HEK293 (cell line): ENCODE measurements around the gene DUSP3.

ENCODE experiments used
- KLF16 ChIP-seq: fragments of 450-650 bp; formaldehyde crosslinking; IDR thresholded peaks from 2 replicates; pipeline ENCODE4 v1.5.1; 2017; ENCODE audit warnings: missing biosample characterization, missing genetic modification characterization
- ZBTB7A ChIP-seq: fragments of 450-650 bp; formaldehyde crosslinking; IDR thresholded peaks from 2 replicates; pipeline ENCODE4 v1.5.1; 2016; ENCODE audit warnings: low read depth, missing biosample characterization, missing genetic modification characterization
- ZFP3 ChIP-seq: fragments of 450-650 bp; formaldehyde crosslinking; IDR thresholded peaks from 2 replicates; pipeline ENCODE4 v1.5.1; 2016; ENCODE audit warnings: low read depth, missing biosample characterization, missing genetic modification characterization
- ZNF37A ChIP-seq: fragments of 450-650 bp; IDR thresholded peaks from 2 replicates; pipeline ENCODE4 v1.5.1; 2018; ENCODE audit warnings: missing biosample characterization, missing genetic modification characterization
- TF ChIP-seq, protein P1 (sequence below): fragments of 450-650 bp; formaldehyde crosslinking; IDR thresholded peaks from 2 replicates; pipeline ENCODE4 v1.5.1; 2016; ENCODE audit warnings: missing biosample characterization, missing genetic modification characterization
- TF ChIP-seq, protein P2 (sequence below): fragments of 450-650 bp; formaldehyde crosslinking; IDR thresholded peaks from 2 replicates; pipeline ENCODE4 v1.5.1; 2016; ENCODE audit warnings: missing biosample characterization, missing genetic modification characterization

DNA sequence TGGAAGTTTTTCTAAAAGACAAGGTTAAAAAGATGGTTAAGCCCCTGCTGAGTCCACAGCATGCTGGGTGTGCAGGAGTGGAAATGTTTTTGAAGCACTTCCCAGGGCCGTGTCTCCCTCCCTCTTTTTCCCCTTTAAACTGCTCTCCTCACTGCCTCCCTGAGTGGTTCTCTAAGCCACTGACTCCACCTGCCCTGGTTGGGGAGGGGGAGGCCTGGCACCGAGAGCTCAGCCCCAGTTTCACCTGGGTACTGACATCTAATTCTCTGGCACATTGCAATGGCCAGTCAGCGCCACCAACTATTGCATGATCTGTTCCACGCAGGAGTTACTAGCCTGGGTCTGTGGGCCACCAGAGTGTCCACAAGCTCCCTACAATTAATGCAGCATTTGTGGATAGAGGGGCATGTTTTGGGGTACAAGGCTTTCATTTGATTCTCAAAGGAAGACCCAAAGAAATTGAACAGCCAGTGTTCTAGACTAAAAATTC is 31.5 kb upstream of the DUSP3 start:
- TF ChIP-seq, protein P1, sequence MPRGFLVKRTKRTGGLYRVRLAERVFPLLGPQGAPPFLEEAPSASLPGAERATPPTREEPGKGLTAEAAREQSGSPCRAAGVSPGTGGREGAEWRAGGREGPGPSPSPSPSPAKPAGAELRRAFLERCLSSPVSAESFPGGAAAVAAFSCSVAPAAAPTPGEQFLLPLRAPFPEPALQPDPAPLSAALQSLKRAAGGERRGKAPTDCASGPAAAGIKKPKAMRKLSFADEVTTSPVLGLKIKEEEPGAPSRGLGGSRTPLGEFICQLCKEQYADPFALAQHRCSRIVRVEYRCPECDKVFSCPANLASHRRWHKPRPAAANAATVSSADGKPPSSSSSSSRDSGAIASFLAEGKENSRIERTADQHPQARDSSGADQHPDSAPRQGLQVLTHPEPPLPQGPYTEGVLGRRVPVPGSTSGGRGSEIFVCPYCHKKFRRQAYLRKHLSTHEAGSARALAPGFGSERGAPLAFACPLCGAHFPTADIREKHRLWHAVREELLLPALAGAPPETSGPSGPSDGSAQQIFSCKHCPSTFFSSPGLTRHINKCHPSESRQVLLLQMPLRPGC (tag by site-specific recombination) = no peak
- TF ChIP-seq, protein P2, sequence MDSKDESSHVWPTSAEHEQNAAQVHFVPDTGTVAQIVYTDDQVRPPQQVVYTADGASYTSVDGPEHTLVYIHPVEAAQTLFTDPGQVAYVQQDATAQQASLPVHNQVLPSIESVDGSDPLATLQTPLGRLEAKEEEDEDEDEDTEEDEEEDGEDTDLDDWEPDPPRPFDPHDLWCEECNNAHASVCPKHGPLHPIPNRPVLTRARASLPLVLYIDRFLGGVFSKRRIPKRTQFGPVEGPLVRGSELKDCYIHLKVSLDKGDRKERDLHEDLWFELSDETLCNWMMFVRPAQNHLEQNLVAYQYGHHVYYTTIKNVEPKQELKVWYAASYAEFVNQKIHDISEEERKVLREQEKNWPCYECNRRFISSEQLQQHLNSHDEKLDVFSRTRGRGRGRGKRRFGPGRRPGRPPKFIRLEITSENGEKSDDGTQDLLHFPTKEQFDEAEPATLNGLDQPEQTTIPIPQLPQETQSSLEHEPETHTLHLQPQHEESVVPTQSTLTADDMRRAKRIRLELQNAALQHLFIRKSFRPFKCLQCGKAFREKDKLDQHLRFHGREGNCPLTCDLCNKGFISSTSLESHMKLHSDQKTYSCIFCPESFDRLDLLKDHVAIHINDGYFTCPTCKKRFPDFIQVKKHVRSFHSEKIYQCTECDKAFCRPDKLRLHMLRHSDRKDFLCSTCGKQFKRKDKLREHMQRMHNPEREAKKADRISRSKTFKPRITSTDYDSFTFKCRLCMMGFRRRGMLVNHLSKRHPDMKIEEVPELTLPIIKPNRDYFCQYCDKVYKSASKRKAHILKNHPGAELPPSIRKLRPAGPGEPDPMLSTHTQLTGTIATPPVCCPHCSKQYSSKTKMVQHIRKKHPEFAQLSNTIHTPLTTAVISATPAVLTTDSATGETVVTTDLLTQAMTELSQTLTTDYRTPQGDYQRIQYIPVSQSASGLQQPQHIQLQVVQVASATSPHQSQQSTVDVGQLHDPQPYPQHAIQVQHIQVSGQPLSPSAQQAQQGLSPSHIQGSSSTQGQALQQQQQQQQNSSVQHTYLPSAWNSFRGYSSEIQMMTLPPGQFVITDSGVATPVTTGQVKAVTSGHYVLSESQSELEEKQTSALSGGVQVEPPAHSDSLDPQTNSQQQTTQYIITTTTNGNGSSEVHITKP (tag by site-specific recombination) = no peak
- TF ChIP-seq KLF16 (no peak), ZFP3 (no peak), ZNF37A (tag by site-specific recombination) (no peak), ZBTB7A (tag by site-specific recombination) (no peak)
